NCI-H1417 (cell line): ENCODE data around the gene PKIG.
A peak's percentile ranks its signal among the peaks of the same experiment; 100 is the strongest.
"Not testable (repeated sequence)": the region's sequence is repeated elsewhere in the genome, so short reads cannot be mapped to it uniquely, and the experiment has no call there.

Source experiments
- DNase-seq, 3 experiments: peaks; one replicate each; lab custom pipeline; 2025; lab: John Stamatoyannopoulos, UW

PKIG gene

DNA sequence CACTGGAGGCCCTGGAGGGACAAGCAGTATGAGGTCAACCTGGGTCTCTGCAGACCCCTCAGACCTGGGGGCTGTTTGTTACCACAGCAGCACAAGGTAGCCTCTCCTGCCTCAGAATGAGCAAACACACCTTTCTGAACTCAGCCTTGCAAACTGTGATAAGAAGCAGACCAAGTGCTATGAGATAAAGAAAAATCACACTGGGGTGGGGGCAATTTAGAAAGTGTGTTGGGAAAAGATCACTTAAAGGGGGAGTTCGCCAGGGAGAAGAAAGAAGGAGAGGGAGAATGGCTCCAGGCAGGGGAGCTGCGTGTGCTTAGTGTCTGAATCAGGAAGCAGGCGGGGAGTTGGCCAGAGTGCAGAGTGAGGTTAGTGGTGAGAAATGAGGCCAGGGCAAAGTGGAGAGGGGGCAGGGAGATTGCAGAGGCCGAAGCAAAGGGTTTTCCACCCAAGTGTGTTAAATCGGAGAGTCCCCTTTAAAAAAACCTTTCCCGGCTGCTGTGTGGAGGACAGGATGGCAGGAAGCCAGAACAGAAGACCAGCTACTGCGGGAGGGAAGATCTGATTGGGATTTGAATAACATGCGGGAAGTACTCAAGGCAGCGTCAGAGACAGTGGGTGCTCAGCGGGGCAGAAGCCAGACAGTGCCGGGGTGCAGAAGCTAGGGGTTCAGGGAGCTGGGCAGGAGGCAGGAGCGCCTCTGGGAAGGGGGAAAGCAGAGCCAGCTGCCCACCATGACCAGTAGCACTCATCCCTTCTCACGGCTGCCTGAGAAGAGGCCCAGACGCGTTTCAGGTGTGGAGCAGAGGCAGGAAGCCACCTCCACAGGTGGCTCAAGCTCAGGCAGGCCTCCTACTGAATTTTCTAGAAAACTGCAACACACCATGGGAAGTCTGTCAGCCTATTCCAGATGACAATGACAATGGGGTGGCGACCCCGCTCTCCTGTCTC, 60.1 kb downstream of the PKIG start:
- DNase-seq = peak in 2 of 3 experiments; percentile 66 to 78

- no peak for DNase-seq
Observed at GRCh38 chr20:44643154-44643519, 60.8 kb downstream of the PKIG start.

GRCh38 chr20:44643596-44644229, 61.3 kb downstream of the PKIG start:
- DNase-seq = no peak

GRCh38 chr20:44644230-44644617, 61.8 kb downstream of the PKIG start:
- no peak for DNase-seq

DNA sequence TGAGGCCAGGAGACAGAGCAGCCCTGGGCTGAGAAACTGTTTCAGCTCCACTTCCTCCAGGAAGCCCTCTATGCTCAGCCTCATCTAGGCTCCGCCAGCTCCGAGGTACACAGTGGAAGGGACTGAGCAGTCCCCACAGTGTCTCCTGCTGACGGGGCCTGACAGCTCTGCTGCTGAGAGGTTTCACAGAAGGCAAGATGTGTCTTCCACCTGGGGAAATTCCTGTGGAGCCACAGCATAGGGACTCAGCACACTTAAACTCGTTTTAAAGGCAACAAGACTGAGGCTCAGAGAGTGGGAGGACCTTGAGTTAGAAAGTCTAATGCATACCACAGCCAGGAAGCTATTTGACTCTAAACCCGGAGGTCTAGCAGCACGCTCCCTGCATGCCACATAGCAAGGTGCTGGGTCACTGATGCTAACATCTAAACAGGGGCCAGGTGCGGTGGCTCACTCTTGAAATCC, 62.3 kb downstream of the PKIG start:
- DNase-seq = no peak

DNA sequence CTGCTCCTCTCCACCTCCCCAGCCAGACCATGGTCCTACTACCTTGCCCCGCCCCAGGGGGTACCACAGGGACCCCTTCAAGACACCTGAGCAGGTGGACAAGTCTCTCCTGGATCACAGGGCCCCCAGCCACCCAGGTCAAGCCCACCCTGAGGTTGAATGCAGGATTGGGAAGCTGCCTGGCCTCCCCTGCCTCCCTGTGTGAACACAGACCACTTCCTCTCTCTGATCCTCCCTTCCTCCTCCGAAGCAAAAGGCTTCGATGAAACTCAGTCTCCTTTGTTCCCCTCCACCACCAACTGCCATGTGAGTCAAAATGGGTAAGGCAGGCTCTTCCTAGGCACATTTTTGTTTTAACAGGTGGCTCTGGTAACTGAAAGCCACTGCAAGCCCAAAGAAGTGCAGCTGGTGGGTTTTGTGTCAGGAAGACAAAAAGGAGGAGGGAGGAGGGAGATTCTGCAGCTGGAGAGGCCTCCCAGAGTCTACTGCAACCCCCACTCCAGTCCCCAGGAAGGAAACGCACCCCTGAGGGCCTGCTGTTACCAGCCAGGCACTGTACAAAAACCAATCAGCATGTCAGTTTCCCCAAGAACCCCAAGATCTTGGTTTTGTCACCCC, 63.8 kb downstream of the PKIG start:
- peak in 2 of 3 experiments; percentile 34 to 65 for DNase-seq

- no peak for DNase-seq
Observed at GRCh38 chr20:44646641-44647274, 64.4 kb downstream of the PKIG start.

GRCh38 chr20:44648068-44648467, 65.7 kb downstream of the PKIG start:
- DNase-seq = no peak

- no peak for DNase-seq
Observed at GRCh38 chr20:44648579-44648978, 66.2 kb downstream of the PKIG start.

DNA sequence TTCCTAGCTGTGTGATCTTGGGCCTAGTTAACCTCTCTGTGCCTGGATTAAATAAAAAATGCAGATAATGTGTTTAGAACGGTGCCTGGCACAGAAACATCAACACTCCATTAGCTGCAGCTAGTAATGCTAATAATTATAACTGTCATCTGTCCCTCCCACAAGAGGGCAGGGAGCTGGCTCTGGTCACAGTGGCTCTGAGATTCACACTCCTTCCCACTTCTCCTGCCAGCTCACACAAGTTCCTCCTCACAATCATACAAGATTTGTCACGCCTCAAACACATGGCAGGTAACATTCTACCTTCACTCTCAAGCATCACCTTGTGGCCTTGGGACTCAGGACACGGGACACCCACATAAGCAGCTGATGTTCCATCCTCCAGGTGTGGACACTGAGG, 66.7 kb downstream of the PKIG start:
- DNase-seq = no peak

- no peak for DNase-seq
Observed at GRCh38 chr20:44649976-44650375, 67.6 kb downstream of the PKIG start.

- DNase-seq = no peak
Observed at GRCh38 chr20:44650771-44651433, 68.5 kb downstream of the PKIG start.

GRCh38 chr20:44651434-44651683, 69.0 kb downstream of the PKIG start:
- no peak for DNase-seq

- DNase-seq = peak in 2 of 3 experiments; percentile 77 to 79
Observed at GRCh38 chr20:44651684-44652423, 69.5 kb downstream of the PKIG start, which contains the start of gene ADA. TSS of gene ADA (minus strand) at chr20:44651699. CDS start at chr20:44651607, 92 bp downstream.

- no peak for DNase-seq
Observed at GRCh38 chr20:44653546-44653945, 71.2 kb downstream of the PKIG start.

GRCh38 chr20:44654210-44654609, 71.8 kb downstream of the PKIG start:
- DNase-seq = not testable (repeated sequence)

GRCh38 chr20:44656448-44656847, 74.1 kb downstream of the PKIG start:
- DNase-seq = peak in 1 of 3 experiments; percentile 43

DNA sequence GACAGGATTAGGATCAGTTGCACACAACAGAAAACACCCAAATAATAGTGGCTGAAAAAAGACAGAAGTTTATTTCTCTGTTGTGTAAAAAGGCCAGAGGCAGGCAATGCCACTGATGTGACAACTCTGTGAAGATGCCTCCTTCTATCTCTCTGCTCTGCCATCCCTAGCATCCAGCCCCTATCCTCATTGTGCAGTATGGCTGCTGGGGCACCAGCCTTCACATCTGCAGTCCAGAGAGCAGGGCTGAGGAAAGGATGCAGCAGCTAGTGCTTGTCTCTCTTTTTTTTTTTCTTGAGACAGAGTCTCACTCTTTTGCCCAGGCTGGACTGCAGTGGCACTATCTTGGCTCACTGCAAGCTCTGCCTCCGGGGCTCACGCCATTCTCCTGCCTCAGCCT, 75.5 kb downstream of the PKIG start:
- no peak for DNase-seq

GRCh38 chr20:44658810-44659209, 76.4 kb downstream of the PKIG start:
- no peak for DNase-seq

- DNase-seq = no peak
Observed at GRCh38 chr20:44659931-44660330, 77.6 kb downstream of the PKIG start.

GRCh38 chr20:44660581-44660980, 78.2 kb downstream of the PKIG start:
- no peak for DNase-seq
